T-helper 2 cell treated with Interferon-gamma antibody and Interleukin-4, amounts not matched to agents 100 ng/mL and 5 ng/mL, for 36 hours (primary cell): Measurements from ENCODE around the gene NDUFA11. TPM values are rescaled to one million over a fixed set of nuclear protein-coding genes. Genes with fewer than 3 reads are reported as not detected.

Experiments used
- intact Hi-C: fragments of 100-400 bp; cut with micrococcal nuclease; formaldehyde crosslinking; loops from one replicate; pipeline ENCODE4 v1.15.1; 2023
- total RNA-seq: library from RNA; stranded (reverse); gene quantifications from 2 replicates; pipeline ENCODE4 v1.2.3, GENCODE V29; 2022

Gene NDUFA11
- total RNA-seq, 1 donor from 2014 or later, result 250 TPM

- intact Hi-C loops, result no loop called here
Observed at GRCh38 chr19:5933391-5934068, 29.9 kb upstream of the NDUFA11 start.

- intact Hi-C loops, result no loop called here
Observed at GRCh38 chr19:5932609-5933262, 29.1 kb upstream of the NDUFA11 start.

GRCh38 chr19:5932146-5932545, 28.6 kb upstream of the NDUFA11 start:
- intact Hi-C loops, result no loop called here

- intact Hi-C loops, result no loop called here
Observed at GRCh38 chr19:5931251-5931650, 27.7 kb upstream of the NDUFA11 start.

- intact Hi-C loops, result no loop called here
Observed at GRCh38 chr19:5929625-5930024, 26.0 kb upstream of the NDUFA11 start.

- intact Hi-C loops, result no loop called here
Observed at GRCh38 chr19:5929179-5929578, 25.6 kb upstream of the NDUFA11 start.

- intact Hi-C loops, result no loop called here
Observed at GRCh38 chr19:5927441-5927821, 23.8 kb upstream of the NDUFA11 start.

GRCh38 chr19:5926641-5927440, 23.3 kb upstream of the NDUFA11 start:
- intact Hi-C loops, result no loop called here

GRCh38 chr19:5925830-5926427, 22.3 kb upstream of the NDUFA11 start:
- intact Hi-C loops, result no loop called here

- intact Hi-C loops, result no loop called here
Observed at GRCh38 chr19:5923356-5923755, 19.8 kb upstream of the NDUFA11 start.

GRCh38 chr19:5922161-5922545, 18.6 kb upstream of the NDUFA11 start:
- intact Hi-C loops, result no loop called here

GRCh38 chr19:5921516-5922160, 18.0 kb upstream of the NDUFA11 start:
- intact Hi-C loops, result no loop called here

- intact Hi-C loops, result no loop called here
Observed at GRCh38 chr19:5918463-5919079, 15.0 kb upstream of the NDUFA11 start.

GRCh38 chr19:5917431-5918107, 14.0 kb upstream of the NDUFA11 start:
- intact Hi-C loops, result no loop called here

- intact Hi-C loops, result no loop called here
Observed at GRCh38 chr19:5916181-5916708, 12.7 kb upstream of the NDUFA11 start.

- intact Hi-C loops, result no loop called here
Observed at GRCh38 chr19:5915782-5916165, 12.2 kb upstream of the NDUFA11 start.

GRCh38 chr19:5914946-5915781, 11.6 kb upstream of the NDUFA11 start:
- intact Hi-C loops, result no loop called here

- intact Hi-C loops, result no loop called here
Observed at GRCh38 chr19:5914358-5914774, 10.8 kb upstream of the NDUFA11 start.

GRCh38 chr19:5913739-5914357, 10.3 kb upstream of the NDUFA11 start, which contains the start of gene CAPS:
Gene CAPS (plus strand): TSS chr19:5914254. CDS start chr19:5914407, 153 bp downstream.
- intact Hi-C loops, result no loop called here
